Activated T-cell treated with anti-CD3 and anti-CD28 coated beads, Interleukin-2, amount 50 U/mL, for 72 hours (primary cell): Measurements from ENCODE around the gene TNFAIP6. TPM values are rescaled to one million over a fixed set of nuclear protein-coding genes. Genes with fewer than 3 reads are reported as not detected.

Experiments used
- ATAC-seq, 2 donors: fragments of 150-1000 bp; cut with Tn5 transposase; replicated peaks in 1 of 2; 2 replicates each; pipeline ENCODE4 v1.10.0; 2021; ENCODE audit warnings: moderate library complexity in 2 of 2, mild to moderate bottlenecking in 1 of 2
- DNase-seq, 2 donors: peaks; one replicate each; pipeline ENCODE4 v3.0.0; 2021 to 2022; ENCODE audit warnings: mixed read lengths in 1 of 2
- H3K27ac Mint-ChIP-seq: one replicate; pipeline ENCODE4 v1.8.0; 2022; ENCODE audit warnings: mild to moderate bottlenecking, moderate library complexity, mixed read lengths
- H3K27me3 Mint-ChIP-seq: one replicate; pipeline ENCODE4 v1.8.0; 2022; ENCODE audit warnings: low read depth, mixed read lengths
- H3K36me3 Mint-ChIP-seq, 2 donors: one replicate each; pipeline ENCODE4 v1.8.0; 2022; ENCODE audit warnings: mixed read lengths in 2 of 2, mild to moderate bottlenecking in 1 of 2; ENCODE audit not compliant: insufficient read depth in 2 of 2
- H3K4me1 Mint-ChIP-seq: one replicate; pipeline ENCODE4 v1.8.0; 2022; ENCODE audit warnings: low read depth, mixed read lengths
- H3K4me3 Mint-ChIP-seq, 2 donors: one replicate each; pipeline ENCODE4 v1.8.0; 2022; ENCODE audit warnings: mild to moderate bottlenecking in 2 of 2, mixed read lengths in 2 of 2, moderate library complexity in 2 of 2
- H3K9me3 Mint-ChIP-seq, 2 donors: one replicate each; pipeline ENCODE4 v1.8.0; 2022; ENCODE audit warnings: mixed read lengths in 2 of 2
- total RNA-seq, 2 donors: library from RNA; stranded (reverse); gene quantifications; one replicate each; pipeline ENCODE4 v1.2.3, GENCODE V29; 2022

The TNFAIP6 gene
- total RNA-seq, 2 donors from 2014 or later, result not detected

DNA sequence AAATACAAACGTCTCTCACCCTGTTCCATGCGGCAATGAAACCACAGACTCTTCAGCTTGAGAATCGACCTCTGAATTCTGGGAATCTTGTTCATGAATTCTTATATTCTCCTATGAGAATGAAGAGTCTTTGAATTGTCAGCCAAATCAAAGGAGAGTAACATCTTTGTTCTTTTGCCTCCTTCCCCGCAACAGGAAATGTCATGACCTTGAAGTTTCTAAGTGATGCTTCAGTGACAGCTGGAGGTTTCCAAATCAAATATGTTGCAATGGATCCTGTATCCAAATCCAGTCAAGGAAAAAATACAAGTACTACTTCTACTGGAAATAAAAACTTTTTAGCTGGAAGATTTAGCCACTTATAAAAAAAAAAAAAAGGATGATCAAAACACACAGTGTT, 21.8 kb downstream of the TNFAIP6 start:
- Mint-ChIP-seq H3K9me3 (no peaks in the 10 kb centered on the region), H3K27me3 (no peaks in the 10 kb centered on the region), H3K27ac (no peak overlapping the region), H3K4me1 (peaks cover 3% of the 10 kb centered on the region), H3K4me3 (no peak overlapping the region), H3K36me3 (no peaks in the 10 kb centered on the region)
- DNase-seq (no peak), ATAC-seq (no peak)

DNA sequence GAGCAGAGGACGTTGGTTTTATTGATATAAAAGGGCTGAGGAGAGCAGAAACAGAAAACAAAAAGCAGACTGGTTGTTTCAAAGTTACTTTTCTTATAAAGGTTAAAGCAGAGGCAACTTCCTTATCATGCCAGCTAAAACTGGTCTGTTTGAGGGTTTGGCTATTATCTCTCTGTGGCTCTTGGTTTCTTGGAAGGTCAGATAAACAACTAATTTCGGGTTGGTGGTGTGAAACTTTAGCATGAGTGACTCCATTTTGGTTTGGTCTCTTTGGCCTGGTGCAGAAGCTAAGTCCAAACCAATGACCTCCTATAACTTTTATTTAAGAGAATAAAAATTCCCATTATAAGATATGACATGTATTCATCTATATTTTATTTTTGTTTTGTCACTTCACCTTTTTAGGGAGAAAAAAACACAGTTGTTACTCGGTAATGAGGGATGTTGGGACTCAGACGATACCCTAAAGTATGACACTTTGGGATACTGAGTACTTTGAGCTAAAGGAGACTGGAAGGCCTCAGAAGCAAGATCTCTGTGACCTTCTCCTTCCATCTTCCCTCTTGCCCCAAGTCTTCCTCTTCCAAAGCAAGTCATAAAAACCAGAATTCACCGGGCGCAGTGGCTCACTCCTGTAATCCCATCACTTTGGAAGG, 23.3 kb downstream of the TNFAIP6 start:
- H3K4me1 Mint-ChIP-seq, result no peaks in the 10 kb centered on the region
- H3K36me3 Mint-ChIP-seq, result no peaks in the 10 kb centered on the region
- no peak for DNase-seq
- no peak overlapping the region for H3K4me3 Mint-ChIP-seq
- no peaks in the 10 kb centered on the region for H3K27me3 Mint-ChIP-seq
- no peak for ATAC-seq
- H3K27ac Mint-ChIP-seq, result peak overlapping the region; percentile 58
- no peaks in the 10 kb centered on the region for H3K9me3 Mint-ChIP-seq

DNA sequence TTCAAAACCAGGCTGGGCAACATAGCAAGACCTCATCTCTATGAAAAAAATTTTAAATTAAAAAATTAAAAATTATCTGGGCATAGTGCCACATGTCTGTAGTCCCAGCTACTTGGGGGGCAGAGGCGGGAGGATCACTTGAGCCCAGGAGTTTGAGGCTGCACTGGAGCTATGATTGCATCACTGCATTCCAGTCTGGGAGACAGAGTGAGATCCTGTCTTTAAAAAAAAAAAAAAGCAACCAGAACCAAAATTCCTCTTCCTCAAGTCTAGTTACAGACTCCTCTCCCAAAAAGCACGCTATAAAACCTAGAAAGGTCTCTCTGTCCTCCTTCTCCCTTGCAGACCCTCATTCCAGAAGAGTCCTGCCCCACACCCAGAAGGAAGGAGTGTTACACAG, 23.9 kb downstream of the TNFAIP6 start:
- H3K4me1 Mint-ChIP-seq, result no peaks in the 10 kb centered on the region
- no peak overlapping the region for H3K4me3 Mint-ChIP-seq
- no peaks in the 10 kb centered on the region for H3K27me3 Mint-ChIP-seq
- no peak overlapping the region for H3K27ac Mint-ChIP-seq
- no peak for DNase-seq
- H3K9me3 Mint-ChIP-seq, result no peaks in the 10 kb centered on the region
- no peaks in the 10 kb centered on the region for H3K36me3 Mint-ChIP-seq
- no peak for ATAC-seq

DNA sequence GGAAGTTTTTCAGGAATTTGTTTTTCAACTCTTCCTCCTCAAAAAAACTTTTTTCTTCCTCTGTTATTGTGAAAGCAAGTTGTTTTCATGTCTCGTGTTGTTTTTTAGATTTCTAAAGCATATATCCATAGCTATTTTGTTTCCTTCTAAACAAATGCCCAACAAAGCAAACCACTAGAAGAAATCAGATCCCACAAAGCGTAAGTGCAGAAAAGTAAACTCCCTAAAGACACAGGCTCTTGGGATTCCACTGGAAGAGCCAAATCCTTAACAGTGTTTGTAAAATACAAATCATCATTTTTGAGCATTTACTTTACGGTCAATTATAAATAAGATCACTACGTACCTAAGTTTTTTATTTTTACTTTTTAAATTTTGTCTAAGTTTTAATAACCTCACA, 30.6 kb downstream of the TNFAIP6 start:
- Mint-ChIP-seq H3K4me3 (no peak overlapping the region), H3K27ac (no peak overlapping the region), H3K9me3 (no peaks in the 10 kb centered on the region), H3K36me3 (no peaks in the 10 kb centered on the region), H3K4me1 (no peaks in the 10 kb centered on the region), H3K27me3 (no peaks in the 10 kb centered on the region)
- ATAC-seq, result no peak
- DNase-seq, result no peak

DNA sequence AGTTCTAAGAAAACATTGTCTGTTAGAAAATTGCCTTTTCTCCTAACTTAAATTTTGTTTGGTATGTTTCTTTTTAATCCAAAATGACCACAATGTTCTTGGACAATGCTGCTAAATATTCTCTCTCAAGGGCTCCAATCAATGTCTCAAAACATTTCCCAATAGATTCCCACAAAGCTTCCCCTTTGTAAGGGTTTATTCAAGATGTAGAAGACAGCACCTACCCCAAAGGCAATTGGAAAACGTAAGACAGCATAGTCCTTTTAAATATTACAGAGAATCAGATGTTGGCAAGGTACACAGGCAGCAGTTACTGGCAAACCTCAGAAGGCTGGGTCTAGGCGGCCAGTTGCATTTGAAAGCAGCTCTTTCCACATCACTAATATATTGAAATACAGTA, 34.0 kb downstream of the TNFAIP6 start:
- DNase-seq (no peak), ATAC-seq (no peak)
- no peaks in the 10 kb centered on the region for H3K36me3 Mint-ChIP-seq
- no peaks in the 10 kb centered on the region for H3K4me1 Mint-ChIP-seq
- no peak overlapping the region for H3K27ac Mint-ChIP-seq
- H3K4me3 Mint-ChIP-seq, result no peak overlapping the region
- H3K9me3 Mint-ChIP-seq, result no peaks in the 10 kb centered on the region
- no peaks in the 10 kb centered on the region for H3K27me3 Mint-ChIP-seq

DNA sequence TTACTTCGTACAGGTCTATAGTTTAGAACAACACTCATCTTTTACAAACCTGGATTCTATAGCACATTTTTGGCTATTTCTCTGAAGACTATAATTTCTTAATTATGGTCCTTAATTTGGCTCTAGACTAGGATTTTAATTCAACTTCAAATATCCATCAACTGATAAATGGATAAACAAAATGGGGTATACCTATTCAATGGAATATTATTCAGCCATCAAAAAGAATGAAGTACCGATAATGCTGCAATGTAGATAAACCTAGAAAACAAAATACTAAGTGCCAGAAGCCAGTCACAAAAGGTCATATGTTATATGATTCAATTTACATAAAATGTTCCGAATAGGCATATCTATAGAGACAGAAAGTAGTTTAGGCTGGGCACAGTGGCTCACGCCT, 37.1 kb downstream of the TNFAIP6 start:
- no peaks in the 10 kb centered on the region for H3K9me3 Mint-ChIP-seq
- no peak overlapping the region for H3K27ac Mint-ChIP-seq
- no peak overlapping the region for H3K4me3 Mint-ChIP-seq
- DNase-seq (no peak), ATAC-seq (no peak)
- H3K36me3 Mint-ChIP-seq, result no peaks in the 10 kb centered on the region
- no peaks in the 10 kb centered on the region for H3K27me3 Mint-ChIP-seq
- no peaks in the 10 kb centered on the region for H3K4me1 Mint-ChIP-seq

DNA sequence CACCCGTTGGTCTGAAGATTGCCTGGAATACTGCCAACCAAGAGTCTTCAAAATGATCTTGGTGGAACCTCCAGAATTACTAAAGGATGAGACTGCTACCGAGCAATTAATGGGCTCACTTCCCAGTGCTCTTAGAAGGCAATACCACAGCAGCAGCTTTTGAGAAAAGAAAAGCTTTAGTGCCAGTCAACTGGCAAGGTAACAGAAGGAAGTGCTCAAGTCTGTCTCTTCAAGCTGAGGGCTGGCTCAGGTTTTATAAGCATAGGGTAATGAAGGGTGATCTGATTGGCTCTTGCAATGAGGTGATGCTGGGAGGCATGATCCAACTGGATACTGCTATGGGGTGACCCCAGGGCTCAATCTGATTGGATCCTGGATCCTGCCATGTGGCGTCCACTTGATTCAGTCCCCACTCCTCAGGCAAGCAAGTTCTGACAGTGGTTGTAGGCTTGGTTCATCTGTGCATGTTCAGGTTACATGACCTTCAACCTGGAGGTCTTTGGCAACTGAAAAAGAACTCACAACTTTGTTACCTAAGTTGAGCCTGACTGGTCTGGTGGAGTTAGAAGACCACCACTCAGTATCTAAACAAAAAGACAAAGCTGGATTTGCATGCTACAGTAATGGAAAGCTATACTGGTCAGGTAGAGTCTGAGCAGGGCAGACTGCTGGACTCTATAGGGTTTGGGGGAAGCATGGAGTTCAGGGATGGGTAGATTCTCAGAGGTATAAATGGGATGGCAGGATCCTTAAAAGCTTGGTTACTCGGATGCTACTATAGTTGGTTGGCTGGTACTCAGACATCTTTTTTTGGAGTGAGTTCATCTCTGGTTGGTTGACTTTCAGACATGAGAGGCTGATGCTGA, 38.4 kb downstream of the TNFAIP6 start:
- no peak for ATAC-seq
- no peak overlapping the region for H3K4me3 Mint-ChIP-seq
- no peaks in the 10 kb centered on the region for H3K36me3 Mint-ChIP-seq
- no peaks in the 10 kb centered on the region for H3K27me3 Mint-ChIP-seq
- no peak overlapping the region for H3K27ac Mint-ChIP-seq
- no peak for DNase-seq
- no peaks in the 10 kb centered on the region for H3K9me3 Mint-ChIP-seq
- H3K4me1 Mint-ChIP-seq, result no peaks in the 10 kb centered on the region

DNA sequence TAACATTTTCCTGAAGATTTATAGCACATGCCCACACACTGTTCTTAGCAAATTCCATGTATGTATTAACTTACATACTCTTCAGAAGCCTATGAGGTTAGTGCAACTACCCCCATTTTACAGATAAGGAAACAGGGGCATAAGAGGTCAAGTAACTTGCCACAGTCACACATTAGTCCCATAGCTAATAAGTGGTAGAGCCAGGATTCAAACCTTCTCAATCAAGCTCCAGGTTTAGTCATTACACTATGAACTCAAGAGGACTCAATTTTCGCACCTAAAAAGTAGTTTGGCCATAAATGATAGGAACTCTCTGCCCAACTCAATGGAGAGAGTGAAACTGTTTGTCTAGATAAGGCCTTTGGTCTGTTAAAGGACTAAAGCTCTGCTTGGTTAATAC, 42.6 kb downstream of the TNFAIP6 start:
- H3K36me3 Mint-ChIP-seq, result no peaks in the 10 kb centered on the region
- no peaks in the 10 kb centered on the region for H3K27me3 Mint-ChIP-seq
- no peak for ATAC-seq
- no peaks in the 10 kb centered on the region for H3K4me1 Mint-ChIP-seq
- no peaks in the 10 kb centered on the region for H3K9me3 Mint-ChIP-seq
- no peak overlapping the region for H3K27ac Mint-ChIP-seq
- DNase-seq, result no peak
- H3K4me3 Mint-ChIP-seq, result no peak overlapping the region

DNA sequence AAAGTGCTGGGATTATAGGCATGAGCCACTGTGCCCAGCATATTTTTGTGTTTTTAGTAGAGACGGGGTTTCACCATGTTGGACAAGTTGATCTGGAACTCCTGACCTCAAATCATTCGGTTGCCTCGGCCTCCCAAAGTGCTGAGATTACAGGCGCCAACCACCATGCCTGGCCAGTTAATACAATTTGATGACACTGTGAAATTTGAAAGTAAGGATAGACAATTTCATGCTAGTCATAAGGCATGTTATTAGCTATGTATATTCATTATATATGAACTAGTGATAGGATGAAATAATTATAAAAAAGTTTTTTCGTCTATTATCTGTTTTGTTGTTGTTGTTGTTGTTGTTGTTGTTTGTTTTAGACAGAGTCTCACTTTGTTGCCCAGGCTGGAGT, 43.8 kb downstream of the TNFAIP6 start:
- H3K4me1 Mint-ChIP-seq, result no peaks in the 10 kb centered on the region
- no peak overlapping the region for H3K27ac Mint-ChIP-seq
- no peaks in the 10 kb centered on the region for H3K36me3 Mint-ChIP-seq
- no peak overlapping the region for H3K4me3 Mint-ChIP-seq
- H3K27me3 Mint-ChIP-seq, result no peaks in the 10 kb centered on the region
- no peak for DNase-seq
- no peaks in the 10 kb centered on the region for H3K9me3 Mint-ChIP-seq
- no peak for ATAC-seq

DNA sequence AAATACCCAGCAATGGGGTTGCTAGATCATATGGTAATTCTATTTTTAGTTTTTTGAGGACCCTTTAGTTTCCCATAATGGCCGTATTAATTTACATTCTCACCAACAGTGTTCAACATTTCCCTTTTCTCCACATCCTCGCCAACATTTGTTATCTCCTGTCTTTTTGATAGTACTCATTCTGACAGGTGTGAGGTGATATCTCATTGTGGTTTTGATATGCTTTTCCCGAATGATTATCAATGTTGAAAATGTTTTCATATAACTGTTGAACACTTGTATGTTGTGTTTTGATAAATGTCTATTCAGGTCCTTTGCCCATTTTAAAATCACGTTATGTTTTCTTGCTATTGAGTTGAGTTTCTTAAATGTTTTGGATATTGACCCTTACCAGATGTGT, 46.5 kb downstream of the TNFAIP6 start:
- Mint-ChIP-seq H3K27me3 (no peaks in the 10 kb centered on the region), H3K27ac (no peak overlapping the region), H3K4me1 (no peaks in the 10 kb centered on the region), H3K9me3 (no peaks in the 10 kb centered on the region), H3K36me3 (no peaks in the 10 kb centered on the region), H3K4me3 (no peak overlapping the region)
- DNase-seq, result no peak
- no peak for ATAC-seq

DNA sequence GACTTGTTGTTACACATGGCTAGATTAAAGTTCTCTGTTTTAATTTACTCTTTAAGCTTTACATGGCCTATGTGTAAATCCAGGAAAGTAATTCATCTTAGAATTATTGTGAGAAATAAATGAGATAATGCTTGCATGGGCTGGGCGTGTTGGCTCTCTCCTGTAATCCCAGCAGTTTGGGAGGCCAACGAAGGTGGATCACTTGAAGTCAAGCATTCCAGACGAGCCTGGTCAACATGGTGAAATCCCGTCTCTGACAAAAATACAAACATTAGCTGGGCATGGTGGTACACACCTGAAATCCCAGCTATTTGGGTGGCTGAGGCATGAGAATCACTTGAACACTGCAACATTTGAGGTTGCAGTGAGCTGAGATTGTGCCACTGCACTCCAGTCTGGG, 48.0 kb downstream of the TNFAIP6 start:
- Mint-ChIP-seq H3K9me3 (no peaks in the 10 kb centered on the region), H3K4me1 (peaks cover 7% of the 10 kb centered on the region), H3K36me3 (peaks cover 1 to 4% of the 10 kb centered on the region in 2 donors), H3K27ac (no peak overlapping the region), H3K27me3 (no peaks in the 10 kb centered on the region), H3K4me3 (no peak overlapping the region)
- DNase-seq (no peak), ATAC-seq (no peak)

DNA sequence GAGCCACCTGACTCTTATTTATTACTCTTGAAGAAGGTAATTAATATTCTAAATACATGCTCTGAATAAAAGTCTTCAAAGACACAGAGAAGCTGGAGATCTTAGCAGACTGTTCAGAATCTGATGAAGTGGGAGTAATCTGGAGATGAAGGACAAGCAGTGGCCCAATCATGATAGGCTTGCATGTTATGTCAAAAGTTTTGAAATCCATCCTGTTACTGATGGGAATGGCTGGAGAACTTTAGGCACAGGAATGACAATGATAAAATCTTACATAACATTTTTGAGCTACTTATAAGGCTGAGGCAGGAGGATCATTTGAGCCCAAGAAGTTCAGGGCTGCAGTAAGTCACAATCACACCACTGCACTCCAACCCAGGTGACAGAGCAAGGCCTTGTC, 49.9 kb downstream of the TNFAIP6 start:
- H3K9me3 Mint-ChIP-seq, result no peaks in the 10 kb centered on the region
- H3K27me3 Mint-ChIP-seq, result no peaks in the 10 kb centered on the region
- ATAC-seq (no peak), DNase-seq (no peak)
- H3K4me1 Mint-ChIP-seq, result peaks cover 13% of the 10 kb centered on the region
- H3K36me3 Mint-ChIP-seq, result peaks cover 6 to 11% of the 10 kb centered on the region in 2 donors
- H3K27ac Mint-ChIP-seq, result no peak overlapping the region
- H3K4me3 Mint-ChIP-seq, result no peak overlapping the region

DNA sequence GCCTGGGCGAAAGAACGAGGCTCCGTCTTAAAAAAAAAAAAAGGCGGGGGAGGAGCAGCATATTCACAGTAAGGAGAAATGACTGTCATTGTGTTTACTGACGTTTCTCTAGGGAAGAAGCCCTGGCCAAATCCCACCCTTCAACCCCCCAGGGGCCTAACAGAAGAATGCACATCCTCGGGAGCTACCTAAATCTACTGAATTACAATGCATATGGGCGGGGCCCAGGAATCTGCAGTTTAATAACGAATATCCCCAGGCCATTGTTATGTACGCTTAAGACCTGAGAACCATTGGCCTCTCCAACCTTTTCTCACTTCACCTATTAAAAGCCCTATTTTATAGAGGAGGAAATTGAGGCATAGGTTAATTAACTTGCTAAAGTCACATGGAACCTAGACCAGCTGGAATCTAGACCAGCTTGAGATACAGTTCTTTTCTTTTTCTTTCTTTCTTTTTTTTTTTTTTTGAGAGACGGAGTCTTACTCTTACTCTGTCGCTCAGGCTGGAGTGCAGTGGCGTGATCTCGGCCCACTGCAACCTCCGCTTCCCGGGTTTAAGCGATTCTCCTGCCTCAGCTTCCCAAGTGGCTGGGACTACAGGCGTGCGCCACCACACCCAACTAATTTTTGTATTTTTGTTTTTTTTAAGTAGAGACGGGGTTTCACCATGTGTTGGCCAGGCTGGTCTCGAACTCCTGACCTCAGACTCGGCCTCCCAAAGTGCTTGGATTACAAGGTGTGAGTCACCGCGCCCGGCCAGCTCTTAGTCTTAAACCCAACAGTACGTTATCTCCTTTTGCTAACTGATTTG, 51.6 kb downstream of the TNFAIP6 start:
- ATAC-seq (no peak), DNase-seq (no peak)
- H3K4me1 Mint-ChIP-seq, result peaks cover 19% of the 10 kb centered on the region
- H3K27me3 Mint-ChIP-seq, result no peaks in the 10 kb centered on the region
- H3K4me3 Mint-ChIP-seq, result peak overlapping the region; percentile 89 to 96
- no peaks in the 10 kb centered on the region for H3K9me3 Mint-ChIP-seq
- peak overlapping the region; percentile 92 for H3K27ac Mint-ChIP-seq
- H3K36me3 Mint-ChIP-seq, result peaks cover 6 to 17% of the 10 kb centered on the region in 2 donors
